Erythroblast (primary cell): Measurements from ENCODE around the gene SETD7.

Experiments used
- GATA1 ChIP-seq: IDR thresholded peaks from 2 replicates; pipeline ENCODE4 v1.6.1; 2011; ENCODE audit warnings: low read depth, mild to moderate bottlenecking, control low read depth, low read length, moderate library complexity
- POLR2A ChIP-seq: IDR thresholded peaks from 2 replicates; pipeline ENCODE4 v1.6.1; 2011; ENCODE audit warnings: mild to moderate bottlenecking, low read length

DNA sequence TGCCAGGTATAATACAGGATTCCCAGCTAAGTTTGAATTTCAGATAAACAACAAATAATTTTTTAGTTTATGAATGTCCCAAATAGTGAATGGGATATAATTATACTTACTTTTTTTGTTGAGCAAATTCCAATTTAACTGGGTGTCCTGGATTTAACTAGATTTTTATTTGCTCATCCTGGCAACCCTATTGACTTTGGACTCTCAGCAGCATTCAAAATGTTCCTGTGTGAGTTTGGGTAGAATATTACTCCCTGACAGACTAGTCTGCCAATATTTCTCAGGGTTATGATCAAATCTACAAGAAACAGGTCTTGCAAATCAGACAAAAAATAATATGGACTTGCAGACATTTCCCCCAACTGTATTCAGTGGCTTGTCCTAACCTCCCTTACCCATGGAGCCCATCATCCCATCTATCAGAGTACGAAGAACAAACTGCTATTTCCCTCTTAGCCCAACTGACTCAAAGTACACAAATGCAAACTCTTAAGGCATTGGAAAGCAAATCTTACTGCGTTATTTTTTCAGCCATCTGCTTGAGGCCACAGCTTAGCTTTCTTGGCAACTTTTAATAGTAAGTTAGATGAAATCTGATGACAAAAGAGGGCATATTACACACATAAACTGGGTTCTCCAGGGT is 20.7 kb downstream of the SETD7 start:
- TF ChIP-seq POLR2A (no peak), GATA1 (no peak)
